ENCODE results near the gene PIP5K1B. TPM values are rescaled to one million over a fixed set of nuclear protein-coding genes. Genes with fewer than 3 reads are reported as not detected.

PIP5K1B gene
- total RNA-seq, 1 experiment from 2014 or later = 0.36 TPM

DNA sequence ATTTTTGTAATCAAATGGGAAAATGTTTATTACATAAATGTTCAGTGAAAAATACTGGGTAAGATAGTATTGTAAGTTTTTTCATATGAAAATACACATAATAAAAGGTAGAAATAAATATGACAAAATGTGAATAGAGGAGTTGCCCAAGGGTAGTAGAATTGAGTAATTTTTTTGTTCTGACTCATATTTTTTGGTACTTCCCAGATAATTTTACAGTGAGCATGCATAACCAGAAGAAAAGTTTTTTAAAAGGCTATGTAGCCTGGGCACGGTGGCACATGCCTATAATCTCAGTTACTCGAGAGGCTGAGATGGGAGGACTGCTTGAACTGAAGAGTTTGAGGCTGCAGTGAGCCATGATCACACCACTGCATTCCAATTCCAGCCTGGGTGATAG is 116.9 kb downstream of the PIP5K1B start:
- Histone ChIP-seq H3K27me3 (peaks cover 4% of the 10 kb centered on the region), H3K4me1 (no peaks in the 10 kb centered on the region), H3K27ac (no peak overlapping the region), H3K36me3 (no peaks in the 10 kb centered on the region), H3K4me3 (no peak overlapping the region), H3K9me3 (replicated peaks) (no peaks in the 10 kb centered on the region)
- DNase-seq = no peak

DNA sequence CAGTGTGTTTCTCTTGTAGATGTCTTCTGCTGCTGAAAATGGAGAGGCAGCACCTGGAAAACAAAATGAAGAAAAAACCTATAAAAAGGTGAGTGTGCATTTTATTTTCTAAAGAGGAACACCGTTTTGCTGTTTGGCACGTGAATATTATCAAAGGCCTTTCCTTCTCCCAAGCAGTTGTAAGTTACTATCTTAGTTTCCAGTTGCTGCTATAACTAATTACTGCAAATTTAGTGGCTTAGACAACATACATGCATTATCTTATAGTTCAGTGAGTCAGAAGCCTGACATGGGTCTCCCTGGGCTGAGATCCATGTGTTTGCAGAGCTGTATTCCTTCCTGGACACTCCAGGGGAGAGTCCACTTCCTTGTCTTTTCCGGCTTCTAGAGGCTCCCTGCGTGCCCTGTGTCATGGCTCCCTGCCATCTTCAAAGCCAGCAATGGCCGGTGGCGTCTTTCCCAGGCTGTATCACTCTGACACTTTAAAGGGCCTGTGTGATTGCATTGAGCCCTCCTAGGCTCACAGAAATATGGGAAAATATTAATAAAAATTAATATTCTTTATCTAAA is 117.6 kb downstream of the PIP5K1B start:
- H3K9me3 ChIP-seq (replicated peaks) = no peaks in the 10 kb centered on the region
- H3K27ac ChIP-seq = no peak overlapping the region
- H3K4me3 ChIP-seq = no peak overlapping the region
- H3K4me1 ChIP-seq = no peaks in the 10 kb centered on the region
- H3K27me3 ChIP-seq = peaks cover 4% of the 10 kb centered on the region
- no peaks in the 10 kb centered on the region for H3K36me3 ChIP-seq
- no peak for DNase-seq

DNA sequence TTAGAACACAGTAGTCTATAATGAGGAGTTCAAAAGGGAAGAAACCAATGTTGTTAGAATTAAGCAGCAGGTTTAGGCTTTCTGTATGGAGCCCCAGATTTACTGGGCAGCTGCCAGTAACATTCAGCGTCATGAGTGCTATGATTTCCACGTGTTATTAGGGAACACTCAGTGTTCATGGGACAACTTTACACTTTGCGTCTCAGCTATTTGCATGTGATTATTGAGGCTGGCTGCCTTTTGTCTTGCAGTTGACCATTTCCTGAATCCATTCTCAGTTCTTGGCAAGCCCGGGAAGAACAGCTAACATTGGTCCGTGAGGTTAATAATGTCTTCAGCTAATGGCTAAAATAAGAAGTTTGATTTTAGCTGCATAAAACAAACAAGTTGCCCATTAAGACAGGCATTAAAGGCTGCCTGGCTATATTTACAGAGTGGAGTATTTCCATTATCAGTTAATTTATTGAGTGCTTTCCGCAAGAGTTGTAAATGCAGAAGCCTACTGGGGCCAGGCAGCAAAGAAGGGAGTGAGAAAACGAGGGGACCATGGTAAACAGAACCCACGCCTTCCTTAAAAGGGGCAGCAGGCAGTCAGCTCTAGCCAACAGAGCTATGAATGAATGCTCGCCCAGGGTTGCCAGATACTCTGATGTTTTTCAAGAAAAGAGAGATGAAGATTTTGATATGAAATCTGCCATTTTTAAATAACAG is 120.9 kb downstream of the PIP5K1B start:
- no peak for DNase-seq
- H3K9me3 ChIP-seq (replicated peaks) = no peaks in the 10 kb centered on the region
- no peak overlapping the region for H3K27ac ChIP-seq
- no peaks in the 10 kb centered on the region for H3K4me1 ChIP-seq
- H3K36me3 ChIP-seq = no peaks in the 10 kb centered on the region
- H3K27me3 ChIP-seq = peaks cover 4% of the 10 kb centered on the region
- H3K4me3 ChIP-seq = no peak overlapping the region

DNA sequence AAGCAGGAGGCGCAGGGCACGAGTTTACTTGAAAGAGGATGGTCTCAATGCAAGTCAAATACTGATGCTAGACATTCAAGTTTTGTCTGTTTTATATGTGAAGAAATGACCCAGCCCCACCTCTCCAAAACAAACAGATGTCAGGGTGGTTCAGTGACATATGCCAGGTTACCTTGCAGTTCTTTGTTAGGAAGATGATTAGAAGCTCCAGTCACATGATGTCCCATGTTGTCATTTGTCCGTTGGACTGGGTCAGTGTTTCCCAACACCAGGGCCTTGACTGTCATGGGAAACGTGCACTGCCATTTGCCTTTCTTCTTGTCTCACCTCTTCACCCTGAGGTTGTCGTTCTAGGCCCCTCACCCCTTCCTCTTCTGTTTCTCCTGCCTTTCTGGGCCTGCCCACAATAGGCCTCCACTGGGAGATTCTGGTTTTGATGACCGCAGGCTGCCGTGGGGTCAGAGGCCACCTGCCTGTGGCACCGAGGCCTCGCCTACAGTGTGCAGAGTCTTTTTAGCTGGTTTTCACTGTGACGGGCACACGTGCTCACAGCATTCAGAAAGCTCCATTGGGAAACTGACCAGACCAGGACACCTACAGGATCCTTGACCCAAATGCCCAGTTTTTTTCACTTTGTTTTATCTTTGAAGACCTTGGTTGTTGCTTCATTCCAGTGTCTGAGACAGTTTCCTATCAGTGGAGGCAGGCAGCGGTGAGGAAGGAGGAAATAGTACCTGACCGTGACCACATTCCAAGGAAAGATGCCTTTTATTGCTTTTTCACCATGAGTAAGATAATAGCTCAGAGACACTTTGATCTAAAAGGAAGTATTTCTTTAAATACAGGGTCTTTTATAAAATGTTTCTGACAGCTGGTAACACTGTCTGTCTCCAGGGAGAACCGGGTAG is 123.1 kb downstream of the PIP5K1B start:
- Histone ChIP-seq H3K27me3 (peaks cover 8% of the 10 kb centered on the region), H3K4me3 (no peak overlapping the region), H3K27ac (no peak overlapping the region), H3K36me3 (no peaks in the 10 kb centered on the region), H3K4me1 (no peaks in the 10 kb centered on the region), H3K9me3 (replicated peaks) (no peaks in the 10 kb centered on the region)
- DNase-seq = no peak

DNA sequence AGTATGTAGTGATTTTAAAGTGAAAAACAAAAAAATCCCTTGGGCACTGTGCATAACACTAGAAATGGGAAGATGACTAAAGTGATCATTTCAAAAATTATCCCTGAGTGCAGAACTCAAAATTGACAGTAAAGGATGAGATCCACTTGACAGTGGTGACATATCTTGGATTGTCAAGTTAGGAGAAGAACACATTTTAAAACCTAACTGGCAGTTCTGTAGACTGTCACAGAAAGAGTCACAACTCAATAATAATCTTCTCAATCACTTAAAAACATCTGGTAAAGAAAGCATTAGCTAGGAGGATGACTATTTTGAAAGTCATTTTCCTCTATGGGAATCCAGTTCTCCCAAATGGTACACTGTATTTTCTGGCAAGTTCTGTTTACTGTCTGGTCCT is 127.1 kb downstream of the PIP5K1B start:
- Histone ChIP-seq H3K4me1 (no peaks in the 10 kb centered on the region), H3K36me3 (no peaks in the 10 kb centered on the region), H3K27me3 (peaks cover 4% of the 10 kb centered on the region; the same call in 1 of the 2 replicates), H3K27ac (no peak overlapping the region), H3K9me3 (replicated peaks) (no peaks in the 10 kb centered on the region), H3K4me3 (no peak overlapping the region)
- DNase-seq = no peak

DNA sequence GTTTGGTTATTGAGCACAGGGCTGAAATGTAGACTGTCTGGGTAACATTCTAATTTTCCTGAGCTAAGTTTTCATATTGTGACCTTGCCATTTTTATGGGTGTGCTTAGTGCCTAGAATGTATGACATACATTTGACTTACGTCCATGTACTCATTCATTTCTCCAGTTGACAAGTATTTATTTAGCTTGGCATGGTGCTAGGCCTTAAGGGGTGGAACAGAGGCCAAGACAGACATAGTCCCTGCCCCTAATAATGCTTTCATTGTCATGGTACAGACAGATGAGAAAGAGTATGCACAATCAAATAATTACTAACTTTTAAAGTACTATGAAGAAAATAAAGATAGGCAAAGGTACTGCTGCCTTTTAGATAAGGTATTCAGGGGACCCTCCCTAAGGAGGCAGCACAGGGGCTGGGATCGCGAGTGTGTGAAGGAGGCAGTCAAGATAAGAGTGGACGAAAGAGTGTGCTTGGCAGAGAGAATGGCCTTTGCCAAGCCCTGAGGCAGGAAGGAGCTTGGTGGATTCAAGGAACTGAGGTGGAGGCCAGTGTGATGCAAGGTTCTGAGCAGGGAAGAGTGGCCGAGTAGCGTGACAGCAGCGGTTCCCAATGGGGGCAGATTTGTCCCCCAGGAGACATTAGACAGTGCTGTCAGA is 128.0 kb downstream of the PIP5K1B start:
- Histone ChIP-seq H3K27me3 (peaks cover 4% of the 10 kb centered on the region; the same call in 1 of the 2 replicates), H3K36me3 (no peaks in the 10 kb centered on the region), H3K4me1 (no peaks in the 10 kb centered on the region), H3K9me3 (replicated peaks) (no peaks in the 10 kb centered on the region), H3K27ac (no peak overlapping the region), H3K4me3 (no peak overlapping the region)
- DNase-seq = no peak

DNA sequence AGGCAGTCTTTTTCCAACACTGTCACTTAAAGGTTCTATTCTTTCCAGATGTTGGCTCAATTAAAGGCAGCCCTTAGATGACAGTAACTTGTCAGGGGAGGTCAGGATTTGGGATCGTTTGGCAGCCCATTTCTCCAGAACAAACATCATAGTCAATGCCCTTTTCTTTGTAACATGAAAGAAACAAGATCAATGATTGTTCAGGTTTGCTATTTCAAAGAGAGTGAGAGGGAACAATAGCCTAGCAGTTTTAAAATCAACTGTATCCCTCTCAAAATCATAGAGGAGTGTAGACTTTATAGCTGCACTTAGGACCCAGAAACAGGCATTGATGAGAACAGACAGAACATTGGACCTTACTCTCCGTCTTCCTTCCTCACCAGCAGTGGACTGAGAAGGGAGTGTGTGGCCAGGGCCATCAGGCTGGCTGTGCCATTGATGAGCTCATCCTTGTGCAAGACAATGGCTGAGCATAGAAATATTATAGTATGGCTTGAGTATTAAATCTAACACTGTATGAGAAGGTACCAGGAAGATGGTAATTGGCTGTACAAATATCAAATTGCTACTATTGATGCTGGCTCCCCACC is 130.0 kb downstream of the PIP5K1B start:
- H3K27ac ChIP-seq = no peak overlapping the region
- H3K36me3 ChIP-seq = no peaks in the 10 kb centered on the region
- no peaks in the 10 kb centered on the region for H3K9me3 ChIP-seq (replicated peaks)
- no peaks in the 10 kb centered on the region for H3K4me1 ChIP-seq
- H3K27me3 ChIP-seq = peaks cover 4% of the 10 kb centered on the region; the same call in 1 of the 2 replicates
- no peak for DNase-seq
- H3K4me3 ChIP-seq = no peak overlapping the region

DNA sequence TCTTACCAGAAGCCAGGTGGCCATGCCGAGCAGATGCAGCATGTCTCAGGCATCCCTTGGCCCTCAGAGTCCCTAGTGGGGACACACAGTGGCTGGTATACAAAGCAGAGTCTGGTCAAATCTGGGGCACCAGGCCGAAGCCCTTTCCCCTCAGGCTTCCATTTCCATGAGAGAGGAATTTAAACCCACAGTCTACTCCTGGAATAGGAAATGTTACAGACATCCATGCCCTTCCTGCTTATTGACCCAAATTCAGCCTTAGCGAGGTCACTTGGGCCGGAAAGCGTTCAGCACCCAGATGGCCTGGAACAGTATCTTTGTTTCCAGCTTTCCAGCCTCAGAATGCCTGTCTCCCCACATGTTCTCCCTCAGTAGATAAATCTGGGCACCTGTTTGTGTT is 131.7 kb downstream of the PIP5K1B start:
- no peak overlapping the region for H3K27ac ChIP-seq
- no peak for DNase-seq
- H3K27me3 ChIP-seq = no peaks in the 10 kb centered on the region
- H3K4me3 ChIP-seq = no peak overlapping the region
- no peaks in the 10 kb centered on the region for H3K4me1 ChIP-seq
- H3K9me3 ChIP-seq (replicated peaks) = no peaks in the 10 kb centered on the region
- no peaks in the 10 kb centered on the region for H3K36me3 ChIP-seq

DNA sequence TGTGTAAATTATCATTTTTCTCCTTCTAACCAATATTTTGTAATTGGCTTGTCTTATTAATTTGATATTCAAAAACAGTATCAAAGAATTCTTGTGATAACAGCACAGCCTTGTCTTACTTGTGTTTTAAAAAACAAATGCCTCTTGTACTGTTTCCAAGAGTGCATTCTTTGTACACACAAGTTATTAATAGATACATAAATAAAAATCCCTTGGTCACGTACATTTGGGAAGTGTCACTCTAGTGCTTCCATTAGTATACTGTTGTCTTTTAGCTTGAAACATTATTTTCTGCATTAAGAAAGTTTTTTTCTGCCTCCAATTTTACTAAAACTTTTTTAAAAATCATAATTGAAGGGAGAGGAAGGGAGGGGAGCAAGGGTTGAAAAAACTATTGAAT is 133.2 kb downstream of the PIP5K1B start:
- Histone ChIP-seq H3K27me3 (no peaks in the 10 kb centered on the region), H3K36me3 (no peaks in the 10 kb centered on the region), H3K27ac (no peak overlapping the region), H3K4me1 (no peaks in the 10 kb centered on the region), H3K4me3 (no peak overlapping the region), H3K9me3 (replicated peaks) (no peaks in the 10 kb centered on the region)
- DNase-seq = no peak

DNA sequence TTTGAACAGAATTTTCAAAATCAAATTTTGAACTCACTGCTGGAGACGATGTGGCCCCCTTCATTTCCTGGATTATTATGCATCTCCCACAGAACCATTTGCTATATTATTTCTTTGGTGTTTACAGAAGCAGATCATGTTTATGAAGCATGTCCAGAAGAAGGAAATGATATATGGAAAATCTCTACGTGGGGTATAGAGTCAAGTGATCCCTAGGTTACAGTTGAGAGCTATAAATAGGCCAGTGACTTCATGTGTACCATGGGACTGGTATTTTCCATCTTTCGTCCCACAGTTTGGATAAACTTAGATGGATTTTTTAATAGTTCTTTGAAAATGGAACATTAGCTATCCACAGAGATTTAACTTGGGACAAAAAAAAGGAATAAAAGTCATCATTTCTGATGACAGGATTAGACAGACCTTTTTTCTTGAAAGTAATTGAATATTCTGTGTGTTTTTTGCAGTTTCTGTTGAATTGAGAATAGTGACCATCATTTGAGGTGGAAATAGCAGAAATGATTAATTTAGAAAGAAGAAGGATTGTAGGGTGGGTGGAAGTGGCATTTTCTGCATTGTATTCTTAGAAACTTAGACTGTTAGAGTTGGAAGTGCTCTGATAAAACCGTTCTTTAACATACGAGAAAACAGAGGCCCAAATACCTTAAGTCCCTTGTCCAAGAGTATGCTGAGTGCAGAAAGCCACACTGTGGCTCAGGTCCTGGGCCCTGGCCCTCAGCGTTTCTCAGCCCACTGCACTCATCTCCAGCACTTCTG is 136.4 kb downstream of the PIP5K1B start:
- Histone ChIP-seq H3K36me3 (no peaks in the 10 kb centered on the region), H3K27me3 (no peaks in the 10 kb centered on the region), H3K9me3 (replicated peaks) (no peaks in the 10 kb centered on the region), H3K4me3 (no peak overlapping the region), H3K4me1 (no peaks in the 10 kb centered on the region), H3K27ac (no peak overlapping the region)
- no peak for DNase-seq

DNA sequence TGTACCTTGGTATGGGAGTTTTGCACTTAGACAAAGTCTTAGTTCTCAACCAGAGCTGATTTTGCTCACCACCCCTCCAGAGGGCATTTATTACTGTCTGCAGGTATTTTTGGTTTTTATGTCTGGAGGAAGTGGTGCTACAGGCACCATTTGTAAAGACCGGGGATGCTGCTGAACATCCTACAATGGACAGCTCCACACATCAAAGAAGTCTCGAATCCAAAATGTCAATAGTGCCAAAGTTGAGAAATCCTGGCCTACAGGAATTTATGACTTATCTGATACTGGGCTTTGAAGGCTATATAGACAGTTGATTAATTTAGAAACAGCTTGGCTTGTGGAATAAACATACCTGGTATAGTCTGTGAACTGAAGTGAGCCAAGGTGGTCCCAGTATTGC is 137.5 kb downstream of the PIP5K1B start:
- Histone ChIP-seq H3K4me3 (no peak overlapping the region), H3K27me3 (no peaks in the 10 kb centered on the region), H3K27ac (no peak overlapping the region), H3K9me3 (replicated peaks) (no peaks in the 10 kb centered on the region), H3K4me1 (no peaks in the 10 kb centered on the region), H3K36me3 (no peaks in the 10 kb centered on the region)
- DNase-seq = no peak

DNA sequence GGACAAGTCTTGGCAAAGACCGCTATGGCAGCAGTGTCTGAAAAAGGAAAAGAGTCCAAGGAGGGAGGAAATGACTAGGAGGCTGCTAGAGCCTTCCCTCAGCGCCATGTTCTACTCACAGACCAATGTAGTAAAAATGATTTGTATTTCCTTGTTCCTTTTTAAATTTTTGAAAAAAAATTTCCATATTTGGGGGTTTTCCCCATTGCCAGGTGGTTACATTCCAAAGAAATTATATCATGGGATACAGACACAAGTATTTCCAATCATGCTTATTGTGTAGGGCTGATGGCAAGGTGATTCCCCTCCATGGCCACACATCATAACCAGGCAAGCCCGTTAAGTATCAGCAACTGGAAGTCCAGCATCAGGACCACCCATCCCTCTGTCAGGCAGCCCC is 138.2 kb downstream of the PIP5K1B start:
- H3K4me1 ChIP-seq = no peaks in the 10 kb centered on the region
- no peak overlapping the region for H3K27ac ChIP-seq
- no peaks in the 10 kb centered on the region for H3K9me3 ChIP-seq (replicated peaks)
- no peaks in the 10 kb centered on the region for H3K36me3 ChIP-seq
- H3K27me3 ChIP-seq = no peaks in the 10 kb centered on the region
- no peak for DNase-seq
- no peak overlapping the region for H3K4me3 ChIP-seq

DNA sequence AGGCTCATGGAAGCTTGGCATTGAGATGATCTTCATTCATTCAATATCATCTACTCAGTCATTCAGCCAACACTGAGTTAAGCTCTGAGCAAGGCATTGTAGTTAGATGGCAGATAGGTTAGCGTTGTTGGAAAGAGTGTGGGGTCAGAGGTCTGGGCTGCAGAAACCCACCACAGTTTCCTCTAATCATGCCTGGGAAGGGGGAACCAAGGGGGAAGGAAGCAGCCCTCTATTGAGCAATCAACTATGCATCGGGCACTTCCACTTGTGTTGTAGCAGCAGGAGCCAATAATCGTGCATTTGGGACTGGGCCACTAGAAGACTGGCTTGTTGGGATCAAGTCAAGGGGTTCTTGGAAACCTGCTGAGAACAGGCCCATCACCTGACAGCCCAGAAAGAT is 139.1 kb downstream of the PIP5K1B start:
- no peaks in the 10 kb centered on the region for H3K4me1 ChIP-seq
- no peak for DNase-seq
- no peak overlapping the region for H3K27ac ChIP-seq
- H3K4me3 ChIP-seq = no peak overlapping the region
- H3K27me3 ChIP-seq = no peaks in the 10 kb centered on the region
- no peaks in the 10 kb centered on the region for H3K36me3 ChIP-seq
- no peaks in the 10 kb centered on the region for H3K9me3 ChIP-seq (replicated peaks)
